GM13976 (cell line): ENCODE data around the gene ATP1A1.

Experiments used
- DNase-seq: peaks from one replicate; pipeline ENCODE4 v3.0.0; 2012; ENCODE audit warnings: low spot score
- in situ Hi-C: fragments of 300-500 bp; cut with MboI; formaldehyde crosslinking; loops from one replicate; pipeline ENCODE4 v1.12.0; 2022; ENCODE audit warnings: low sequenced_read_pairs, mixed read lengths, inconsistent platforms; ENCODE audit not compliant: unreplicated experiment
- TF ChIP-seq, protein P1 (sequence below): IDR thresholded peaks from 2 replicates; pipeline ENCODE4 v1.5.1; 2012; ENCODE audit warnings: borderline replicate concordance, mild to moderate bottlenecking; ENCODE audit not compliant: insufficient read depth; ENCODE audit errors: extremely low read depth, missing control alignments, control extremely low read depth

Gene ATP1A1

DNA sequence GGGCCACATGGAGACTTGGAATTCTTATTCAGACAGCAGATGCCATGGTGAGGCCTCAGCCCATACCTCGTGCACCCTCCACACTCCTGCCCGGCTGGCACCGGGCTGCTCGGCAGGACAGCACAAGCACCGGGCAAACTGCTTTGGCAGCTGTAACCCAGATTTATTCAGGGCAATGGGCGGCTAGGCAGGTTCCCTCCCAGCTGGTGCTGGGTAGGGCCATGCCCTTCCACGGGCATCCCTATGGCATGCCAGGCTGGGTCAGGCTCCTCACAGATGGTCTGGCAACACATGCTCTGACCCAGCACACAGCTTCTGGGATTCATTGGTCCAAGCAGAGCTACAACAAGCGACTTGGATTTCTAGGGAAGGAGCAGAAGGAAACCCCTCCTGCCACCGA lies 53.4 kb downstream of the ATP1A1 start:
- in situ Hi-C loops: no loop called here
- TF ChIP-seq, protein P1, sequence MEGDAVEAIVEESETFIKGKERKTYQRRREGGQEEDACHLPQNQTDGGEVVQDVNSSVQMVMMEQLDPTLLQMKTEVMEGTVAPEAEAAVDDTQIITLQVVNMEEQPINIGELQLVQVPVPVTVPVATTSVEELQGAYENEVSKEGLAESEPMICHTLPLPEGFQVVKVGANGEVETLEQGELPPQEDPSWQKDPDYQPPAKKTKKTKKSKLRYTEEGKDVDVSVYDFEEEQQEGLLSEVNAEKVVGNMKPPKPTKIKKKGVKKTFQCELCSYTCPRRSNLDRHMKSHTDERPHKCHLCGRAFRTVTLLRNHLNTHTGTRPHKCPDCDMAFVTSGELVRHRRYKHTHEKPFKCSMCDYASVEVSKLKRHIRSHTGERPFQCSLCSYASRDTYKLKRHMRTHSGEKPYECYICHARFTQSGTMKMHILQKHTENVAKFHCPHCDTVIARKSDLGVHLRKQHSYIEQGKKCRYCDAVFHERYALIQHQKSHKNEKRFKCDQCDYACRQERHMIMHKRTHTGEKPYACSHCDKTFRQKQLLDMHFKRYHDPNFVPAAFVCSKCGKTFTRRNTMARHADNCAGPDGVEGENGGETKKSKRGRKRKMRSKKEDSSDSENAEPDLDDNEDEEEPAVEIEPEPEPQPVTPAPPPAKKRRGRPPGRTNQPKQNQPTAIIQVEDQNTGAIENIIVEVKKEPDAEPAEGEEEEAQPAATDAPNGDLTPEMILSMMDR: no peak
- DNase-seq: no peak

DNA sequence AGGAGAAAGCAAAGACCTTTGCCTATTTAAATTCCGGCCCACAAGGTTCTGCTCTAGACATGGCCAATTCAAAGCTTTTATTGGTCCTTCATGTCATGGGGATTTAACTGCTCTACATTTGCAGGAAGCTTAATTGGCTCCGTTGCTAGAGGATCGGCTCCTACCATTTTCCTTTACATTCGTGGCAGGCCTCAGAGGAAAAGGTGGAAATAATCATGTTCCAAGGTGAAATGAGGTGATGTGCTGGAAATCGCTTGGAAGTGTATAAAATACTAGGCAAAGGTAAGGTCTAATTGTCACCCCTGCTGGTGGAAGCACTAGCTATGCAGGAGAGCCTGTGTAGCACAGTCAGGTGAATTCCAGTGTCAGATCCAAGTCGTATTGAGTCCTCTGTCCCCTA lies 55.5 kb downstream of the ATP1A1 start:
- no peak for DNase-seq
- TF ChIP-seq, protein P1: no peak
- in situ Hi-C loops: no loop called here

DNA sequence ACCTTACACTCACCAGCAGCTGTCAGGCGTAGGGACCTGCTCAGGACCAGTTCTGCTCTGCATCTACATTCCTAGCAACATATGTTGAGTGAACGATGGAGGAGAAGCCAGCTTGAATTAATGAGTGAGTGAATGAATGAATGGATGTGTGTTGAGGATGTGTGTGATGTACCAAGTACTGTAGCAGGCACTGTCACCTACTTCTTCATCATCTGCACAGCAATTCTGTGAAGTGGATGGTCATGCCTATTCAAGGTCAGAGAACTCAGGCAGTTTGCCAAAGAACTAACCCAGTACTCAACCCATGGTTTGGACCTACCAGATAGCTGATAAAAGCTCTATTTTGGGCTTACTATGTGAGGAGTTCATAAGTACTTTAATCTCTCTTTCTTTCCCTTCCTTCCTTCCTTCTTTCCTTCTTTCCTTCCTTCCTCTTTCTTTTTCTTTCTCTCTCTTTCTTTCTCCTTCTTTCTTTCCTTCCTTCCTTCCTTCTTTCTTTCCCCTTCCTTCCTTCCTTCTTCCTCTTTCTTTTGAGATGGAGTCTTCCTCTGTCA lies 56.9 kb downstream of the ATP1A1 start:
- TF ChIP-seq, protein P1: no peak
- in situ Hi-C loops: no loop called here
- DNase-seq: no peak

DNA sequence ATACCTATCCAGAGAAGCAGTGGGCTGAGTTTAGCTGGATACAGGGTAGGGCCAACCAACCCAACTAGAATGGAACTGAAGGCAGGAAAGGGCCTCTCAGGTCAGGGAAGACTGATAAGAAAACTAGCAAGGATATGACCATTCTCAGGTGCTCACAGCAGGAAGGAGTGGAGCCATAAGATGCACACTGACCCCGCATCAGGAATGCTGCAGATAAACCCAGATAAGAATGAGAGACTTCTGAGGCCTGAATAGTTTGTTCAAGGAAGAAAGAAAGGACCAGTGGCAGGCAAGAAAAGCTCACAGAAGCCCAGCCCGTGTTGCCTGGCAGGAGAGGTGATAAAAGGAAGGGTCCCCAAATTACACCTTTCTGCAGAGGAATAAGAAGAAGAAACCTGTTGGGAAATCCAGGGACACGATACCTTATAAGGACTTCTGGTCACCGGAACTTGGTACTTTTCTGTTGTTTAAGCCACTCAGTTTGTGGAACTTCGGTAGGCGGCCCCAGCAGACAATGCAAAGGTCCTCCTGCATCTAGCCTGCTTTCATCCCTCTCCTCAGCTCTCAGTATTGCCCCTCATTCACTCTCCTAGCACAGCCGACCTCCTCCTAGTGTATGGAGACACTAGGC lies 58.9 kb downstream of the ATP1A1 start:
- DNase-seq: no peak
- TF ChIP-seq, protein P1: no peak
- in situ Hi-C loops: no loop called here

DNA sequence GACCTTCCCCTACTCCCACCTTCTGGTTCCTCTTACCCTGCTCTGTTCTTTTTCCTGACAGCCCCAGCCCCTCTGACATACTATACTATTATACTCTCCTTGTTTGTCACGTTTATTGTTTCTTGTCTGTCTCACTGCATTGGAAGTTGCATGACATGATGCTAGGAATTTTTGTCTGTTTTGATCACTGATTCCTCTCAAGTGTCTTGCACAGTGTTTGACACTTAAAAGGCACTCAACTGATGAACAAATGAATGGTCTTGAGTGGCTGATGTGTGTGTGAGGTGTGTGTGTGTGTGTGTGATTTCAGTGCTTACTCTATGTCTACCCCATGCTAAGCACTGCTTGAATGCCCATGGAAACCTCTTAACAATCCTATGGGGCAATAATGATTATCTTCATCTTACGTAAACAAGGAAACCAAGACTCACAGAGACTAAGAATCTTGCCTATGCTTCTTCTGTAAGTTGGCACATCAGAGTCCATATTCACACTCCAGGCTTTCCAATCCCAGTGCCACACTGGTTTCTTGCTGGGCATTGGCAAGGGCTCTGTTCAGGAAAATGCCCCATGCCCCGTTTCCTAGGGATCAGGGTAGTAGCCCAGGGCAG lies 59.7 kb downstream of the ATP1A1 start:
- in situ Hi-C loops: no loop called here

More for the DNA sequence above, 59.7 kb downstream of the ATP1A1 start:
- DNase-seq: no peak
- TF ChIP-seq, protein P1: no peak
